HG03521 (cell line): Measurements from ENCODE around the gene DNAJC21.

Experiments used
- ATAC-seq: cut with Tn5 transposase; IDR thresholded peaks from one replicate; pipeline ENCODE4 v1.9.1; 2021; ENCODE audit warnings: mild to moderate bottlenecking, moderate library complexity; ENCODE audit not compliant: unreplicated experiment

DNAJC21 gene

GRCh38 chr5:34976347-34976746, 47.0 kb downstream of the DNAJC21 start:
- no peak for ATAC-seq

GRCh38 chr5:34977934-34978613, 48.7 kb downstream of the DNAJC21 start:
- ATAC-seq, result peak; percentile 83

DNA sequence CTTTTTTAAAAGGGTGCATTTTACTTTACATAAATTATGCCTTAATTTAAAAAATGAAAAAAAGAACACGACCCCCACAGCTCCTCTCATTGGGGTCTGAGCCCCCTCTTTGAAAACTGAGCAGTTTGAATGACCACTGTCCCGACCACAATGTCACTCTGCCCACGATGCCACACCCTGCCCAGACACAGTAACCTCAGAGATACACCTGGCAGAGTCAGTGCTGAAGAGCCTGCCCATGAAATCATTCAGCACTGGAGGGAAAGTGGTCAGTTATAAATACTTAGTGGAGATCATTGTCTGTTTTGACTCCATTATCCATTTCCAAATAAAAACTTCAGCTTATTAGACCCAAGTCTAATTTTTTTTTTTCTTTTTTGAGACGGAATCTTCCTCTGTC, 49.3 kb downstream of the DNAJC21 start:
- ATAC-seq, result no peak

GRCh38 chr5:34982823-34983222, 53.5 kb downstream of the DNAJC21 start:
- ATAC-seq, result no peak

GRCh38 chr5:34986965-34987364, 57.6 kb downstream of the DNAJC21 start:
- no peak for ATAC-seq

GRCh38 chr5:34991486-34992238, 62.3 kb downstream of the DNAJC21 start:
- no peak for ATAC-seq

- ATAC-seq, result no peak
Measured at GRCh38 chr5:34993951-34994350, 64.6 kb downstream of the DNAJC21 start.

DNA sequence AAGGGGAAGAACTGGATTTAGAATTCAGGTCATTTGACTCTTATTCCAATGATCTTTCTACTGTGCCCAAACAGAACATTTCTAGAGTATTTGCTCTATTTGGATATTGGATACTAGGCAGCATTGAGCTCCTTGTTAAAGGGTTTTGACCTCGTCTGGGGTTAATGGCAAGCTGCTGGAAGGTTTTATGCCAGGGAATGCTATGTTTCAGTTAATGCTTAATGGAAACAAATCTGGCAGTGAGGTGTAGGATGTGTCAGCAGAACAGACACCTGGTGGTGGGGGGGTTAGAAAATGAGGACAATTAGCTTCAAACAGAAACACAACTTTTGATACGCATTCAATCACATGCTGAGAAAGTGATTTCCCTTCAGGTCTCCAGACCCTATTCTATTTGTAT, 66.9 kb downstream of the DNAJC21 start:
- no peak for ATAC-seq

GRCh38 chr5:34998058-34998789, 68.9 kb downstream of the DNAJC21 start:
- ATAC-seq, result no peak

- no peak for ATAC-seq
Measured at GRCh38 chr5:35001842-35002241, 72.5 kb downstream of the DNAJC21 start.

- ATAC-seq, result no peak
Measured at GRCh38 chr5:35002459-35002858, 73.1 kb downstream of the DNAJC21 start.

GRCh38 chr5:35003018-35003957, 73.9 kb downstream of the DNAJC21 start:
- ATAC-seq, result peak; percentile 48

DNA sequence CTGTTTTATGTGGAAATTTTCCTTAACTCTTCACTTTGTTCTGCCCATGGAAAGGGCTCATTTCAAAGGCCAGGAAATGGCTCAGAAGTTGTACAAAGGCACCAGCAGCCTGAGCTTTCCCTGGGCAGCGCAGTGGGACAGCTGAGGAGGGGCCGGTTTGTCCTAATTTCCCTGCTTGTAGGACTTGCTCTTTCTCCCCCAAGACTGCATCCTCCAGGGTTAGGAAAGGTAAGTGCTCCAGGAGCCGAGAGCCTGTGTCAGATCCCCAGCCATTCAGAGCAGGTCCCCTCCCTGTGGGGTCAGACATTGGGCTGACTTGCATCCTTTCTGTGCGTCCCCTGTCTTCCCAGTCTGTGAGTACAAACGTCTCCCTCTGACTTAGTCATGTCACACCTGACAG, 74.8 kb downstream of the DNAJC21 start:
- ATAC-seq, result no peak

- no peak for ATAC-seq
Measured at GRCh38 chr5:35004771-35005170, 75.4 kb downstream of the DNAJC21 start.
